AML-193 (cell line): ENCODE measurements around the gene TMTC3.
"Not testable (repeated sequence)": the region's sequence is repeated elsewhere in the genome, so short reads cannot be mapped to it uniquely, and the experiment has no call there.

ENCODE experiments used
- DNase-seq, 2 experiments: peaks; one replicate each; lab custom pipeline; 2025; lab: John Stamatoyannopoulos, UW

The TMTC3 gene

GRCh38 chr12:88141774-88142609, at the start of gene TMTC3, which contains the start of gene CEP290:
TSS of gene TMTC3 (plus strand) at chr12:88142307. CDS start at chr12:88148316, 6,009 bp downstream.
TSS of gene CEP290 (minus strand) at chr12:88142088. CDS start at chr12:88141307, 781 bp downstream.
- DNase-seq = peak; percentile 98 to 99

- DNase-seq = no peak
These were observed 49.3 kb upstream of the TMTC3 start for GRCh38 chr12:88092771-88093170.

- DNase-seq = no peak
These were observed 48.5 kb upstream of the TMTC3 start for GRCh38 chr12:88093573-88093972.

GRCh38 chr12:88108021-88108420, 34.1 kb upstream of the TMTC3 start:
- DNase-seq = no peak

GRCh38 chr12:88111074-88111652, 30.9 kb upstream of the TMTC3 start:
- peak in 1 of 2 experiments; percentile 29 for DNase-seq

GRCh38 chr12:88113871-88114270, 28.2 kb upstream of the TMTC3 start:
- no peak for DNase-seq

GRCh38 chr12:88122666-88123065, 19.4 kb upstream of the TMTC3 start:
- no peak for DNase-seq

GRCh38 chr12:88127099-88127498, 15.0 kb upstream of the TMTC3 start:
- DNase-seq = no peak

- DNase-seq = no peak
These were observed 14.3 kb upstream of the TMTC3 start for GRCh38 chr12:88127855-88128254.

- no peak for DNase-seq
These were observed 9.7 kb upstream of the TMTC3 start for GRCh38 chr12:88132392-88132791.

GRCh38 chr12:88133181-88133580, 8.9 kb upstream of the TMTC3 start:
- not testable (repeated sequence) for DNase-seq

- DNase-seq = not testable (repeated sequence)
These were observed 2.4 kb upstream of the TMTC3 start for GRCh38 chr12:88139711-88140110.

GRCh38 chr12:88141425-88141773, 708 bp upstream of the TMTC3 start:
- no peak for DNase-seq

- no peak for DNase-seq
These were observed 494 bp downstream of the TMTC3 start for GRCh38 chr12:88142610-88142991.

- DNase-seq = no peak
These were observed 1.9 kb downstream of the TMTC3 start for GRCh38 chr12:88144037-88144436.

GRCh38 chr12:88144546-88145468, 2.7 kb downstream of the TMTC3 start:
- no peak for DNase-seq

- DNase-seq = no peak
These were observed 3.7 kb downstream of the TMTC3 start for GRCh38 chr12:88145567-88146505.

GRCh38 chr12:88150063-88150462, 8.0 kb downstream of the TMTC3 start:
- no peak for DNase-seq

GRCh38 chr12:88153959-88154358, 11.9 kb downstream of the TMTC3 start:
- DNase-seq = peak; percentile 20 to 46

GRCh38 chr12:88156075-88156654, 14.1 kb downstream of the TMTC3 start:
- DNase-seq = no peak

GRCh38 chr12:88163371-88163770, 21.3 kb downstream of the TMTC3 start:
- DNase-seq = no peak
